Muscle of arm (tissue), 12 donors: ENCODE measurements around the gene SLC7A8. TPM values are rescaled to one million over a fixed set of nuclear protein-coding genes. Genes with fewer than 3 reads are reported as not detected.

Experiments
- DNase-seq: peaks from one replicate; pipeline ENCODE4 v3.0.0-alpha.2; 2013
- polyA plus RNA-seq, 12 donors: library from polyadenylated mRNA; unstranded; fragments of 120-200 nt; gene quantifications; one replicate each; pipeline ENCODE4 v1.2.1, GENCODE V29; 2013; ENCODE audit not compliant: insufficient read length in 12 of 12

Gene SLC7A8
- polyA plus RNA-seq, 12 donors, result 2.6 to 29.0 (median 4.2) TPM; not detected in 1

- no peak for DNase-seq
Observed at GRCh38 chr14:23137192-23137812, 46.2 kb downstream of the SLC7A8 start.

GRCh38 chr14:23136566-23137133, 46.8 kb downstream of the SLC7A8 start:
- no peak for DNase-seq

- no peak for DNase-seq
Observed at GRCh38 chr14:23132970-23133369, 50.5 kb downstream of the SLC7A8 start.

- no peak for DNase-seq
Observed at GRCh38 chr14:23131482-23131881, 52.0 kb downstream of the SLC7A8 start.

GRCh38 chr14:23130871-23131270, 52.6 kb downstream of the SLC7A8 start:
- DNase-seq, result no peak

- no peak for DNase-seq
Observed at GRCh38 chr14:23129759-23130316, 53.6 kb downstream of the SLC7A8 start.

- DNase-seq, result no peak
Observed at GRCh38 chr14:23128969-23129758, 54.3 kb downstream of the SLC7A8 start.

- DNase-seq, result no peak
Observed at GRCh38 chr14:23127861-23128260, 55.6 kb downstream of the SLC7A8 start.

GRCh38 chr14:23126548-23127278, 56.7 kb downstream of the SLC7A8 start:
- DNase-seq, result no peak

- no peak for DNase-seq
Observed at GRCh38 chr14:23125933-23126524, 57.4 kb downstream of the SLC7A8 start.

GRCh38 chr14:23125011-23125410, 58.4 kb downstream of the SLC7A8 start:
- no peak for DNase-seq

GRCh38 chr14:23124337-23124954, 59.0 kb downstream of the SLC7A8 start:
- no peak for DNase-seq

GRCh38 chr14:23123419-23123818, 60.0 kb downstream of the SLC7A8 start:
- DNase-seq, result no peak

GRCh38 chr14:23122086-23122485, 61.4 kb downstream of the SLC7A8 start:
- no peak for DNase-seq

GRCh38 chr14:23121361-23121771, 62.1 kb downstream of the SLC7A8 start:
- no peak for DNase-seq

GRCh38 chr14:23120541-23121251, 62.8 kb downstream of the SLC7A8 start:
- peak; percentile 91 for DNase-seq

- DNase-seq, result no peak
Observed at GRCh38 chr14:23119363-23120327, 63.8 kb downstream of the SLC7A8 start.

- DNase-seq, result no peak
Observed at GRCh38 chr14:23118506-23119362, 64.7 kb downstream of the SLC7A8 start, which contains the start of gene CEBPE. Gene CEBPE (minus strand): TSS chr14:23119255. CDS start chr14:23119091, 164 bp downstream.
